Caco-2 (cell line): ENCODE measurements around the gene CORO2A. TPM values are rescaled to one million over a fixed set of nuclear protein-coding genes. Genes with fewer than 3 reads are reported as not detected.

ENCODE experiments used
- BruUV-seq: library from RNA; stranded (reverse); fragments of 400-500 nt; replicated peaks from 2 replicates; lab custom pipeline; 2021; lab: Mats Ljungman, UMichigan
- CTCF ChIA-PET: fragments of 300-600 bp; sonication (Branson Sonifier 250); formaldehyde crosslinking; loops from one replicate; lab custom pipeline; 2022; ENCODE audit warnings: antibody characterized with exemption; lab: Charles Lee
- POLR2A ChIA-PET: fragments of 300-600 bp; sonication (Branson Sonifier 250); formaldehyde crosslinking; loops from one replicate; lab custom pipeline; 2022; ENCODE audit warnings: antibody characterized with exemption; lab: Charles Lee
- DNase-seq, 2 experiments: peaks; one replicate each; pipeline versions ENCODE4 v3.0.0 to v3.0.0-alpha.2; 2020 to 2022
- H3K27me3 ChIP-seq: replicated peaks from 2 replicates; pipeline ENCODE4 v1.6.0; 2011; ENCODE audit warnings: low read length; ENCODE audit not compliant: control insufficient read depth, insufficient read depth
- H3K36me3 ChIP-seq: 2 replicates; pipeline ENCODE4 v1.5.1; 2011; ENCODE audit warnings: low read length; ENCODE audit not compliant: control insufficient read depth, insufficient read depth
- H3K4me1 ChIP-seq: fragments of 250-450 bp; sonication (Bioruptor Pico); 2 replicates; pipeline ENCODE4 v1.5.1; 2020; ENCODE audit warnings: mild to moderate bottlenecking
- H3K4me3 ChIP-seq: 2 replicates; pipeline ENCODE4 v1.5.1; 2011; ENCODE audit warnings: low read depth, mild to moderate bottlenecking, control low read depth, low read length
- H3K9me3 ChIP-seq: fragments of 250-450 bp; sonication (Bioruptor Pico); 2 replicates; pipeline ENCODE4 v1.5.1; 2020; ENCODE audit warnings: mild to moderate bottlenecking, moderate library complexity
- H3K27ac Mint-ChIP-seq: one replicate; pipeline ENCODE4 v1.8.0; 2022; ENCODE audit warnings: mixed read lengths; ENCODE audit not compliant: unreplicated experiment
- H3K27me3 Mint-ChIP-seq: one replicate; pipeline ENCODE4 v1.8.0; 2022; ENCODE audit warnings: mixed read lengths; ENCODE audit not compliant: insufficient read depth, unreplicated experiment
- H3K36me3 Mint-ChIP-seq: one replicate; pipeline ENCODE4 v1.8.0; 2022; ENCODE audit warnings: mild to moderate bottlenecking, mixed read lengths; ENCODE audit not compliant: insufficient read depth, unreplicated experiment
- H3K4me1 Mint-ChIP-seq: one replicate; pipeline ENCODE4 v1.8.0; 2022; ENCODE audit warnings: low read depth, mixed read lengths; ENCODE audit not compliant: unreplicated experiment
- H3K4me3 Mint-ChIP-seq: one replicate; pipeline ENCODE4 v1.8.0; 2022; ENCODE audit warnings: mild to moderate bottlenecking, moderate library complexity, mixed read lengths; ENCODE audit not compliant: unreplicated experiment
- H3K9me3 Mint-ChIP-seq: one replicate; pipeline ENCODE4 v1.8.0; 2022; ENCODE audit warnings: mixed read lengths; ENCODE audit not compliant: unreplicated experiment
- CTCF ChIP-seq, 2 experiments: fragments of 200-600 bp in 1 of 2; IDR thresholded peaks; 1 replicate in 1 of 2; 2 replicates in 1 of 2; pipeline versions ENCODE4 v1.5.1 to v1.8.0; 2011 to 2022; ENCODE audit warnings: antibody characterized with exemption in 1 of 2, control low read depth in 1 of 2, inconsistent platforms in 1 of 2, low read depth in 1 of 2, low read length in 1 of 2, mild to moderate bottlenecking in 1 of 2, moderate library complexity in 1 of 2; ENCODE audit not compliant: insufficient read depth in 1 of 2, severe bottlenecking in 1 of 2, unreplicated experiment in 1 of 2
- intact Hi-C: fragments of 100-400 bp; cut with micrococcal nuclease; formaldehyde crosslinking; loops from one replicate; pipeline ENCODE4 v1.10.0; 2022; ENCODE audit not compliant: unreplicated experiment
- total RNA-seq: library from RNA; stranded (reverse); gene quantifications from 2 replicates; pipeline ENCODE4 v1.2.3, GENCODE V29; 2022

Gene CORO2A
- total RNA-seq, 1 experiment from 2014 or later, result 18.9 TPM

GRCh38 chr9:98097836-98098235 lies 94.6 kb downstream of the CORO2A start:
- Mint-ChIP-seq H3K36me3 (peaks cover 36% of the 10 kb centered on the region), H3K9me3 (no peaks in the 10 kb centered on the region), H3K4me1 (peaks cover 25% of the 10 kb centered on the region), H3K27ac (no peak overlapping the region), H3K4me3 (no peak overlapping the region), H3K27me3 (no peaks in the 10 kb centered on the region)
- ChIA-PET CTCF (no interaction called here), POLR2A (no interaction called here)
- BruUV-seq, result no TSS peak
- DNase-seq, result no peak
- no peak for TF ChIP-seq CTCF (IDR thresholded peaks at IDR 0.05; ENCODE audit: insufficient read depth in 1 of 2, low read depth in 1 of 2, low read length in 1 of 2, severe bottlenecking in 1 of 2, unreplicated experiment in 1 of 2)
- peaks cover 30% of the 10 kb centered on the region for H3K4me1 ChIP-seq
- no peaks in the 10 kb centered on the region for H3K27me3 ChIP-seq
- no peaks in the 10 kb centered on the region for H3K9me3 ChIP-seq
- H3K4me3 ChIP-seq, result no peak overlapping the region
- peaks cover 9% of the 10 kb centered on the region for H3K36me3 ChIP-seq
- intact Hi-C loops, result no loop called here

- intact Hi-C loops, result no loop called here
- POLR2A ChIA-PET, result no interaction called here
- no peaks in the 10 kb centered on the region for H3K9me3 ChIP-seq
- peaks cover 9% of the 10 kb centered on the region for H3K36me3 ChIP-seq
- H3K4me3 ChIP-seq, result no peak overlapping the region
- DNase-seq, result no peak
- peaks cover 29% of the 10 kb centered on the region for H3K4me1 ChIP-seq
- Mint-ChIP-seq H3K36me3 (peaks cover 40% of the 10 kb centered on the region), H3K27me3 (no peaks in the 10 kb centered on the region), H3K27ac (no peak overlapping the region), H3K9me3 (no peaks in the 10 kb centered on the region), H3K4me1 (peaks cover 19% of the 10 kb centered on the region), H3K4me3 (no peak overlapping the region)
- BruUV-seq, result no TSS peak
- no peak for TF ChIP-seq CTCF (IDR thresholded peaks at IDR 0.05; ENCODE audit: insufficient read depth in 1 of 2, low read depth in 1 of 2, low read length in 1 of 2, severe bottlenecking in 1 of 2, unreplicated experiment in 1 of 2)
- CTCF ChIA-PET, result no interaction called here
- H3K27me3 ChIP-seq, result no peaks in the 10 kb centered on the region
These were observed 96.3 kb downstream of the CORO2A start for GRCh38 chr9:98096091-98096490.

GRCh38 chr9:98095401-98095800 lies 97.0 kb downstream of the CORO2A start:
- BruUV-seq, result no TSS peak
- DNase-seq, result no peak
- no peaks in the 10 kb centered on the region for H3K27me3 Mint-ChIP-seq
- H3K36me3 Mint-ChIP-seq, result peaks cover 40% of the 10 kb centered on the region
- intact Hi-C loops, result no loop called here
- no peak overlapping the region for H3K27ac Mint-ChIP-seq
- CTCF ChIA-PET, result interaction anchor here (1.0 to 1.1 kb wide), 2 partner anchors 11 to 13 kb away, joined by 3 to 4 read pairs; no protein-coding TSS in a partner anchor
- H3K36me3 ChIP-seq, result peaks cover 9% of the 10 kb centered on the region
- no peak overlapping the region for H3K4me3 Mint-ChIP-seq
- TF ChIP-seq CTCF (IDR thresholded peaks at IDR 0.05; ENCODE audit: insufficient read depth in 1 of 2, low read depth in 1 of 2, low read length in 1 of 2, severe bottlenecking in 1 of 2, unreplicated experiment in 1 of 2), result no peak
- H3K9me3 ChIP-seq, result no peaks in the 10 kb centered on the region
- POLR2A ChIA-PET, result no interaction called here
- peaks cover 17% of the 10 kb centered on the region for H3K4me1 Mint-ChIP-seq
- H3K9me3 Mint-ChIP-seq, result no peaks in the 10 kb centered on the region
- no peaks in the 10 kb centered on the region for H3K27me3 ChIP-seq
- H3K4me1 ChIP-seq, result peaks cover 22% of the 10 kb centered on the region
- no peak overlapping the region for H3K4me3 ChIP-seq
